SK-N-SH treated with all-trans-retinoic acid at 6 μM for 48 hours (cell line): ENCODE measurements around the gene PLA2G2F.

Experiments used
- ESRRG ChIP-seq: fragments of 250-450 bp; sonication (Bioruptor Pico); IDR thresholded peaks from 2 replicates; pipeline ENCODE4 v1.6.1; 2021; ENCODE audit warnings: mild to moderate bottlenecking
- GLIS3 ChIP-seq: fragments of 250-450 bp; sonication (Bioruptor Pico); IDR thresholded peaks from 2 replicates; pipeline ENCODE4 v1.5.0; 2020; ENCODE audit warnings: mild to moderate bottlenecking, moderate library complexity
- TF ChIP-seq, protein P1 (sequence below): fragments of 250-450 bp; sonication (Bioruptor Pico); IDR thresholded peaks from 2 replicates; pipeline ENCODE4 v1.8.0; 2020; ENCODE audit warnings: mild to moderate bottlenecking, moderate library complexity, borderline replicate concordance
- TF ChIP-seq, protein P2 (sequence below): fragments of 250-450 bp; sonication (Bioruptor Pico); IDR thresholded peaks from 2 replicates; pipeline ENCODE4 v1.5.1; 2021; ENCODE audit warnings: mild to moderate bottlenecking, moderate library complexity

DNA sequence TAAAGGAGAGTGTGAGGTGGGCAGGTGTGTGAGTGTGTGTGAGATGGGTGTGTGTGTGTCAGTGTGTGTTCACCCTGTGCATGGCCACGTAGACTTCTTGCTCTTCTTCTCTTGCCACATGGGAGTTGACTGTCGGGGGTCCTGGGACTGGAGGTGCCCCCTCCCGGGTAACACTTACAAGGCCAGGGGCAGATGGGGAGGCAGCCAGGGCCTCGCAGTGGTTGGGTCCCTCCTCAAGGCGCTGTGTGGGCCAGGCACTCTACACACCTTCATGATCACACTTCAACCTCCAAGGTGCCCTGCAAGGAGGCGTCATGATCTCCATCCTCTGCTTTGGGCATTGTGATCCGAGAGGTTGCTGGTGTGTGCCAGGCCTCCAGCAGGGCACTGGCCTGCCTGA is 2.3 kb downstream of the PLA2G2F start:
- TF ChIP-seq, protein P1, sequence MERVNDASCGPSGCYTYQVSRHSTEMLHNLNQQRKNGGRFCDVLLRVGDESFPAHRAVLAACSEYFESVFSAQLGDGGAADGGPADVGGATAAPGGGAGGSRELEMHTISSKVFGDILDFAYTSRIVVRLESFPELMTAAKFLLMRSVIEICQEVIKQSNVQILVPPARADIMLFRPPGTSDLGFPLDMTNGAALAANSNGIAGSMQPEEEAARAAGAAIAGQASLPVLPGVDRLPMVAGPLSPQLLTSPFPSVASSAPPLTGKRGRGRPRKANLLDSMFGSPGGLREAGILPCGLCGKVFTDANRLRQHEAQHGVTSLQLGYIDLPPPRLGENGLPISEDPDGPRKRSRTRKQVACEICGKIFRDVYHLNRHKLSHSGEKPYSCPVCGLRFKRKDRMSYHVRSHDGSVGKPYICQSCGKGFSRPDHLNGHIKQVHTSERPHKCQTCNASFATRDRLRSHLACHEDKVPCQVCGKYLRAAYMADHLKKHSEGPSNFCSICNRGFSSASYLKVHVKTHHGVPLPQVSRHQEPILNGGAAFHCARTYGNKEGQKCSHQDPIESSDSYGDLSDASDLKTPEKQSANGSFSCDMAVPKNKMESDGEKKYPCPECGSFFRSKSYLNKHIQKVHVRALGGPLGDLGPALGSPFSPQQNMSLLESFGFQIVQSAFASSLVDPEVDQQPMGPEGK: no peak
- no peak for TF ChIP-seq ESRRG
- TF ChIP-seq, protein P2, sequence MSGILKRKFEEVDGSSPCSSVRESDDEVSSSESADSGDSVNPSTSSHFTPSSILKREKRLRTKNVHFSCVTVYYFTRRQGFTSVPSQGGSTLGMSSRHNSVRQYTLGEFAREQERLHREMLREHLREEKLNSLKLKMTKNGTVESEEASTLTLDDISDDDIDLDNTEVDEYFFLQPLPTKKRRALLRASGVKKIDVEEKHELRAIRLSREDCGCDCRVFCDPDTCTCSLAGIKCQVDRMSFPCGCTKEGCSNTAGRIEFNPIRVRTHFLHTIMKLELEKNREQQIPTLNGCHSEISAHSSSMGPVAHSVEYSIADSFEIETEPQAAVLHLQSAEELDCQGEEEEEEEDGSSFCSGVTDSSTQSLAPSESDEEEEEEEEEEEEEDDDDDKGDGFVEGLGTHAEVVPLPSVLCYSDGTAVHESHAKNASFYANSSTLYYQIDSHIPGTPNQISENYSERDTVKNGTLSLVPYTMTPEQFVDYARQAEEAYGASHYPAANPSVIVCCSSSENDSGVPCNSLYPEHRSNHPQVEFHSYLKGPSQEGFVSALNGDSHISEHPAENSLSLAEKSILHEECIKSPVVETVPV: no peak
- TF ChIP-seq GLIS3 (CRISPR knock-in tag): no peak
